ENCODE results near the gene WRAP73. TPM values are rescaled to one million over a fixed set of nuclear protein-coding genes. Genes with fewer than 3 reads are reported as not detected.

The WRAP73 gene
- total RNA-seq, 3 donors from 2014 or later (not counting 1 experiment from before 2014, with no cell fraction given): 27.8 to 35.4 (median 30.1) TPM

- 87% methylated on average over 14 of the region's 14 CpGs for WGBS (ENCODE audit: insufficient coverage)
- H3K27ac ChIP-seq (ENCODE audit: low read length): no peak overlapping the region
- peaks cover 26% of the 10 kb centered on the region for H3K4me1 ChIP-seq (ENCODE audit: control insufficient read depth, insufficient read depth, low read length)
- intact Hi-C loops (cut with micrococcal nuclease): no loop called here
- Mint-ChIP-seq H3K36me3 (no peaks in the 10 kb centered on the region), H3K9me3 (no peaks in the 10 kb centered on the region), H3K27ac (no peak overlapping the region), H3K4me1 (peaks cover 0 to 4% of the 10 kb centered on the region in 2 donors), H3K4me3 (no peak overlapping the region), H3K27me3 (ENCODE audit: low read depth in 2 of 2) (peaks cover 7 to 10% of the 10 kb centered on the region in 2 donors)
- DNase-seq (no peak), ATAC-seq (no peak)
- no peaks in the 10 kb centered on the region for H3K27me3 ChIP-seq (ENCODE audit: control insufficient read depth, insufficient read depth, low read length)
- no peak overlapping the region for H3K4me3 ChIP-seq (ENCODE audit: low read length)
- TF ChIP-seq CTCF (IDR thresholded peaks at IDR 0.05): no peak
- no peaks in the 10 kb centered on the region for H3K36me3 ChIP-seq (ENCODE audit: control insufficient read depth, insufficient read depth, low read length)
- H3K9me3 ChIP-seq (ENCODE audit: control insufficient read depth, insufficient read depth, low read length): no peaks in the 10 kb centered on the region
Measured at GRCh38 chr1:3669421-3669821, 19.5 kb upstream of the WRAP73 start.

DNA sequence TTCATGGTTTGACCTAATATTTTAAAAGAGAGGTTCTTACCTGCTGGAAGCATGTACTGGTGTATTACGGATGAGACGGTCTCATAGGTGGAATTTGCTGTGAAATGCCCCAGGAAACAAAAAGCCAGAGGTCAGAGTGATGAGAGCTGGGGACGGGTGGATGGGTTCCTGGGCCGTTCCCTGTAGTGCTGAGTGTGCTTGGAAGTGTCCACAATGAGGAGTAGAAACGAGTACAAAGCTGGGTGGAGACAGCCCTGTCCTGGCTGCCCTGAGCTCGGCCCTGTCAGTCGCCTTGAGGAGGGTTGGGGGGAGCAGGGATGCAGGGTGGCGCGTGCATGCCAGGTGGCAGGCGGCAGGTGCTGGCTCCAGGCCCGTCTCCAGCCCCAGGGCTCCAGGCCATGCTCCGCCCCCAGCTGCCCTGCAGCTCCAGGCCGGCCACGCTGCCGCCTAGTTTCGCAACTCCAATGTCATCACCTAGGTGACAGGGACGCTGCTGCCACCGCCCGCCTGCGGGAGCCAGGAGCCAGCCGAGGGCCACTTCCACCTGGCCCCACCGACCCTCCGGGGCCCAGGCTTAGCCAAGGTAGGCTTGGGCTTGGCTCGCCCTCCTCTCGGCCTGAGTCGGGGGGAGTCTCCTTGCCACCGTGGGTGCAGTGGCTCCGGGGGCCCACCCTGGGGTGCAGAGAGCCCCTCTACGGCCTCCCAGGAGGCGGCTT is 18.8 kb upstream of the WRAP73 start:
- no peak for DNase-seq
- Mint-ChIP-seq H3K9me3 (no peaks in the 10 kb centered on the region), H3K4me1 (peaks cover 0 to 4% of the 10 kb centered on the region in 2 donors), H3K27ac (no peak overlapping the region), H3K36me3 (no peaks in the 10 kb centered on the region), H3K27me3 (ENCODE audit: low read depth in 2 of 2) (peaks cover 7 to 10% of the 10 kb centered on the region in 2 donors), H3K4me3 (no peak overlapping the region)
- intact Hi-C loops (cut with micrococcal nuclease): no loop called here
- ATAC-seq: no peak
- H3K4me1 ChIP-seq (ENCODE audit: control insufficient read depth, insufficient read depth, low read length): peaks cover 27% of the 10 kb centered on the region
- no peaks in the 10 kb centered on the region for H3K36me3 ChIP-seq (ENCODE audit: control insufficient read depth, insufficient read depth, low read length)
- H3K27me3 ChIP-seq (ENCODE audit: control insufficient read depth, insufficient read depth, low read length): no peaks in the 10 kb centered on the region
- TF ChIP-seq CTCF (IDR thresholded peaks at IDR 0.05): no peak
- H3K4me3 ChIP-seq (ENCODE audit: low read length): no peak overlapping the region
- no peak overlapping the region for H3K27ac ChIP-seq (ENCODE audit: low read length)
- WGBS (ENCODE audit: insufficient coverage): 51% methylated on average over 30 of the region's 30 CpGs
- H3K9me3 ChIP-seq (ENCODE audit: control insufficient read depth, insufficient read depth, low read length): no peaks in the 10 kb centered on the region

GRCh38 chr1:3668148-3668547 is 18.2 kb upstream of the WRAP73 start:
- DNase-seq (no peak), ATAC-seq (no peak)
- Histone ChIP-seq H3K4me3 (ENCODE audit: low read length) (no peak overlapping the region), H3K36me3 (ENCODE audit: control insufficient read depth, insufficient read depth, low read length) (no peaks in the 10 kb centered on the region), H3K27me3 (ENCODE audit: control insufficient read depth, insufficient read depth, low read length) (no peaks in the 10 kb centered on the region), H3K27ac (ENCODE audit: low read length) (no peak overlapping the region), H3K9me3 (ENCODE audit: control insufficient read depth, insufficient read depth, low read length) (no peaks in the 10 kb centered on the region), H3K4me1 (ENCODE audit: control insufficient read depth, insufficient read depth, low read length) (peaks cover 23% of the 10 kb centered on the region)
- WGBS (ENCODE audit: insufficient coverage): 89% methylated on average over 8 of the region's 8 CpGs
- intact Hi-C loops (cut with micrococcal nuclease): no loop called here
- H3K4me3 Mint-ChIP-seq: no peak overlapping the region
- TF ChIP-seq CTCF (IDR thresholded peaks at IDR 0.05): no peak
- peaks cover 7 to 10% of the 10 kb centered on the region in 2 donors for H3K27me3 Mint-ChIP-seq (ENCODE audit: low read depth in 2 of 2)
- H3K36me3 Mint-ChIP-seq: no peaks in the 10 kb centered on the region
- H3K9me3 Mint-ChIP-seq: no peaks in the 10 kb centered on the region
- H3K4me1 Mint-ChIP-seq: no peaks in the 10 kb centered on the region
- no peak overlapping the region for H3K27ac Mint-ChIP-seq
